ENCODE data around the gene OGFOD2. TPM values are rescaled to one million over a fixed set of nuclear protein-coding genes. Genes with fewer than 3 reads are reported as not detected.
A peak's percentile ranks its signal among the peaks of the same experiment; 100 is the strongest.

Gene OGFOD2
- polyA plus RNA-seq, 1 experiment = 10.8 TPM

GRCh38 chr12:122980183-122981035 is 5.4 kb downstream of the OGFOD2 start, which contains the start of gene ARL6IP4:
Gene ARL6IP4 (plus strand): TSS chr12:122980681. CDS start chr12:122981140, 459 bp downstream.
- Histone ChIP-seq H3K36me3 (ENCODE audit: control insufficient read depth, insufficient read depth, low read length) (peaks cover 13% of the 10 kb centered on the region), H3K27me3 (ENCODE audit: control insufficient read depth, insufficient read depth, low read length) (no peaks in the 10 kb centered on the region), H3K4me3 (ENCODE audit: low read depth, low read length) (peak within 1 kb of the TSS; percentile 91)
- ChIA-PET POLR2A (no interaction called here), CTCF (interaction anchor here (0.8 to 1.2 kb wide), 6 partner anchors 8 to 258 kb away, joined by 3 read pairs; no protein-coding TSS in a partner anchor)
- DNase-seq (ENCODE audit: low read depth) = no peak
- no peak for TF ChIP-seq CTCF (IDR thresholded peaks at IDR 0.05; ENCODE audit: insufficient read depth, low read depth, low read length)

- TF ChIP-seq CTCF (IDR thresholded peaks at IDR 0.05; ENCODE audit: insufficient read depth, low read depth, low read length) = 0 out of 2 replicates have a peak, but pooled peaks have one; percentile 6
- H3K36me3 ChIP-seq (ENCODE audit: control insufficient read depth, insufficient read depth, low read length) = peaks cover 13% of the 10 kb centered on the region
- CTCF ChIA-PET = interaction anchor here (0.8 kb wide), 1 partner anchor 257 kb away, joined by 3 read pairs; no protein-coding TSS in a partner anchor
- no peaks in the 10 kb centered on the region for H3K27me3 ChIP-seq (ENCODE audit: control insufficient read depth, insufficient read depth, low read length)
- no peak for DNase-seq (ENCODE audit: low read depth)
- H3K4me3 ChIP-seq (ENCODE audit: low read depth, low read length) = peak overlapping the region; percentile 91
- POLR2A ChIA-PET = no interaction called here
Observed at GRCh38 chr12:122981036-122981471, 6.0 kb downstream of the OGFOD2 start.

GRCh38 chr12:122981587-122982476 is 6.8 kb downstream of the OGFOD2 start:
- Histone ChIP-seq H3K36me3 (ENCODE audit: control insufficient read depth, insufficient read depth, low read length) (peaks cover 12% of the 10 kb centered on the region), H3K27me3 (ENCODE audit: control insufficient read depth, insufficient read depth, low read length) (no peaks in the 10 kb centered on the region), H3K4me3 (ENCODE audit: low read depth, low read length) (peak overlapping the region; percentile 91)
- CTCF ChIA-PET = interaction anchor here (0.8 kb wide), 1 partner anchor 257 kb away, joined by 3 read pairs; no protein-coding TSS in a partner anchor
- TF ChIP-seq CTCF (IDR thresholded peaks at IDR 0.05; ENCODE audit: insufficient read depth, low read depth, low read length) = no peak
- no peak for DNase-seq (ENCODE audit: low read depth)
- POLR2A ChIA-PET = no interaction called here

- CTCF ChIA-PET = no interaction called here
- POLR2A ChIA-PET = interaction anchor here (1.1 kb wide), 1 partner anchor 256 kb away, joined by 5 read pairs; no protein-coding TSS in a partner anchor
- peaks cover 11% of the 10 kb centered on the region for H3K36me3 ChIP-seq (ENCODE audit: control insufficient read depth, insufficient read depth, low read length)
- H3K4me3 ChIP-seq (ENCODE audit: low read depth, low read length) = no peak overlapping the region
- H3K27me3 ChIP-seq (ENCODE audit: control insufficient read depth, insufficient read depth, low read length) = no peaks in the 10 kb centered on the region
- no peak for DNase-seq (ENCODE audit: low read depth)
- TF ChIP-seq CTCF (IDR thresholded peaks at IDR 0.05; ENCODE audit: insufficient read depth, low read depth, low read length) = no peak
Observed at GRCh38 chr12:122982477-122982815, 7.4 kb downstream of the OGFOD2 start.
